Endothelial cell (in vitro differentiated cells): Measurements from ENCODE around the gene SNRPD2. TPM values are rescaled to one million over a fixed set of nuclear protein-coding genes. Genes with fewer than 3 reads are reported as not detected.

ENCODE experiments used
- DNase-seq: peaks from one replicate; pipeline ENCODE4 v3.0.0; 2021; ENCODE audit warnings: low spot score
- H3K27ac Mint-ChIP-seq: one replicate; pipeline ENCODE4 v1.8.0; 2021; ENCODE audit warnings: mixed read lengths, inconsistent platforms; ENCODE audit not compliant: unreplicated experiment
- H3K27me3 Mint-ChIP-seq: one replicate; pipeline ENCODE4 v1.8.0; 2021; ENCODE audit warnings: mild to moderate bottlenecking, moderate library complexity, mixed read lengths, inconsistent platforms; ENCODE audit not compliant: unreplicated experiment
- H3K36me3 Mint-ChIP-seq: one replicate; pipeline ENCODE4 v1.8.0; 2021; ENCODE audit warnings: mild to moderate bottlenecking, low read depth, mixed read lengths, inconsistent platforms; ENCODE audit not compliant: unreplicated experiment
- H3K4me1 Mint-ChIP-seq: one replicate; pipeline ENCODE4 v1.8.0; 2021; ENCODE audit warnings: mild to moderate bottlenecking, mixed read lengths, inconsistent platforms; ENCODE audit not compliant: unreplicated experiment
- H3K4me3 Mint-ChIP-seq: one replicate; pipeline ENCODE4 v1.8.0; 2021; ENCODE audit warnings: mild to moderate bottlenecking, mixed read lengths, inconsistent platforms; ENCODE audit not compliant: unreplicated experiment
- H3K9me3 Mint-ChIP-seq: one replicate; pipeline ENCODE4 v1.8.0; 2021; ENCODE audit warnings: mixed read lengths, inconsistent platforms; ENCODE audit not compliant: unreplicated experiment
- total RNA-seq: library from RNA; stranded (reverse); fragmentation: NEBNext Ultra II Directional; extraction: Animal tissue kit (Norgen Biotek cat#: 25700); gene quantifications from one replicate; pipeline ENCODE4 v1.2.1, GENCODE V29; 2021; ENCODE audit not compliant: unreplicated experiment
- TF ChIP-seq, protein P1 (sequence below): fragments of 200-600 bp; sonication (generic); IDR thresholded peaks from one replicate; pipeline ENCODE4 v1.5.0; 2021; ENCODE audit warnings: antibody characterized with exemption; ENCODE audit not compliant: unreplicated experiment

Gene SNRPD2
- total RNA-seq, 1 donor from 2014 or later: 479 TPM

DNA sequence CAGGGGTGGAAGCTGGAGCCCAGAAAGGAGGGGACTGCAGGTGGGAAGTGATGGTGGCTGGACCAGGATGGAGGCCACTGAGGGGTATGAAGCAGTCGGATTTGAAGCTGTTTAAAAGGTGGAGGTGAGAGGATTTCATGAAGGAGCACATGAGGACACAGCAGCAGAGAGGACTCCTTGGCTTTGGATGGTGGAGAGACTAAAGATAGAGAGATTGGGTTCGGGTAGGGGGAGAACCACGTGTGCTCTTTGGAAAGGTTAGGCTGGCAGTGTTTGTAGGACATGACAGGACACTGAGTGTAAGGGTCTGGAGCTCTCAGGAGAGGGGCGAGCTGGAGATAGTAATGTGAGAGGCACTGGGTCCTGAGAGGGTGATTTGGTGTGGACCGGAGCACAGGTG, 8.8 kb downstream of the SNRPD2 start:
- Mint-ChIP-seq H3K27ac (no peak overlapping the region), H3K4me3 (peak overlapping the region; percentile 57), H3K36me3 (peaks cover 20% of the 10 kb centered on the region), H3K4me1 (no peaks in the 10 kb centered on the region), H3K9me3 (no peaks in the 10 kb centered on the region), H3K27me3 (peaks cover 3% of the 10 kb centered on the region)
- TF ChIP-seq, protein P1, sequence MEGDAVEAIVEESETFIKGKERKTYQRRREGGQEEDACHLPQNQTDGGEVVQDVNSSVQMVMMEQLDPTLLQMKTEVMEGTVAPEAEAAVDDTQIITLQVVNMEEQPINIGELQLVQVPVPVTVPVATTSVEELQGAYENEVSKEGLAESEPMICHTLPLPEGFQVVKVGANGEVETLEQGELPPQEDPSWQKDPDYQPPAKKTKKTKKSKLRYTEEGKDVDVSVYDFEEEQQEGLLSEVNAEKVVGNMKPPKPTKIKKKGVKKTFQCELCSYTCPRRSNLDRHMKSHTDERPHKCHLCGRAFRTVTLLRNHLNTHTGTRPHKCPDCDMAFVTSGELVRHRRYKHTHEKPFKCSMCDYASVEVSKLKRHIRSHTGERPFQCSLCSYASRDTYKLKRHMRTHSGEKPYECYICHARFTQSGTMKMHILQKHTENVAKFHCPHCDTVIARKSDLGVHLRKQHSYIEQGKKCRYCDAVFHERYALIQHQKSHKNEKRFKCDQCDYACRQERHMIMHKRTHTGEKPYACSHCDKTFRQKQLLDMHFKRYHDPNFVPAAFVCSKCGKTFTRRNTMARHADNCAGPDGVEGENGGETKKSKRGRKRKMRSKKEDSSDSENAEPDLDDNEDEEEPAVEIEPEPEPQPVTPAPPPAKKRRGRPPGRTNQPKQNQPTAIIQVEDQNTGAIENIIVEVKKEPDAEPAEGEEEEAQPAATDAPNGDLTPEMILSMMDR: no peak
- no peak for DNase-seq

DNA sequence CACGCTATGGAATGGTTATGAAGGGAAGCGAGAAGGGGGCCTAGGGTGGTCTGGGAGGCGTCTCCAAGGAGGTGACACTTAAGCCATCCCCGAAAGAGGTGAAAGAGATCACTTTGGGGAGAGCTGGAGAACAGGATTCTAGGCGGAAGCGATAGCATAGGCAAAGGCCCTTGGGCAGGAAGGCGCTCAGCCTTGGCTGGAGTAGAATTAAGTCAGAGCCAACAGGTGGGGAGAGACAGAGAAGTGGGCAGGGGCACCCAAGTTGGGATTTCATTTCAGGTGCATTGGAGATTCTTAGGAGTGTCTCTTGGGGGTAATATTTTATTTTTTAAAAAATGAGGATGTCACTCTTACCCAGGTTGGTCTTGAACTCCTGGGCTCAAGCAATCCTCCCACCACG, 9.6 kb downstream of the SNRPD2 start:
- no peak overlapping the region for H3K4me3 Mint-ChIP-seq
- peaks cover 17% of the 10 kb centered on the region for H3K36me3 Mint-ChIP-seq
- H3K9me3 Mint-ChIP-seq: no peaks in the 10 kb centered on the region
- peaks cover 3% of the 10 kb centered on the region for H3K27me3 Mint-ChIP-seq
- TF ChIP-seq, protein P1: no peak
- no peak overlapping the region for H3K27ac Mint-ChIP-seq
- no peaks in the 10 kb centered on the region for H3K4me1 Mint-ChIP-seq
- no peak for DNase-seq

DNA sequence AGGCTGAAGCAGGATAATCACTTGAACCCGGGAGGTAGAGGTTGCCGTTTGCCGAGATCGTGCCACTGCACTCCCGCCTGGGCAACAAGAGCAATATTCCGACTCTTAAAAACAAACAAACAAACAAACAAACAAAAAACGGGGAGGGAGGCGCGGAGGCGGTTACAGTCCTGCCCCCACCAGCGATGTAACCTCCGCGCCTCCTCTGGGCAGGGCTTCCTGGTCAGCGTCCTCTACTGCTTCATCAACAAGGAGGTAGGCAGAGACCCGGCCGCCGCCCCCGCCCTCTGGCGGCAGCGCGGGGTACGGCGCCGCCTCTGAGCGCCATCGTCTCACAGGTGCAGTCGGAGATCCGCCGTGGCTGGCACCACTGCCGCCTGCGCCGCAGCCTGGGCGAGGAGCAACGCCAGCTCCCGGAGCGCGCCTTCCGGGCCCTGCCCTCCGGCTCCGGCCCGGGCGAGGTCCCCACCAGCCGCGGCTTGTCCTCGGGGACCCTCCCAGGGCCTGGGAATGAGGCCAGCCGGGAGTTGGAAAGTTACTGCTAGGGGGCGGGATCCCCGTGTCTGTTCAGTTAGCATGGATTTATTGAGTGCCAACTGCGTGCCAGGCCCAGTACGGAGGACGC, 10.2 kb downstream of the SNRPD2 start:
- Mint-ChIP-seq H3K4me1 (no peaks in the 10 kb centered on the region), H3K9me3 (no peaks in the 10 kb centered on the region), H3K27me3 (peaks cover 3% of the 10 kb centered on the region), H3K36me3 (peaks cover 14% of the 10 kb centered on the region), H3K27ac (no peak overlapping the region), H3K4me3 (no peak overlapping the region)
- DNase-seq: peak; percentile 88
- TF ChIP-seq, protein P1: peak; percentile 98

DNA sequence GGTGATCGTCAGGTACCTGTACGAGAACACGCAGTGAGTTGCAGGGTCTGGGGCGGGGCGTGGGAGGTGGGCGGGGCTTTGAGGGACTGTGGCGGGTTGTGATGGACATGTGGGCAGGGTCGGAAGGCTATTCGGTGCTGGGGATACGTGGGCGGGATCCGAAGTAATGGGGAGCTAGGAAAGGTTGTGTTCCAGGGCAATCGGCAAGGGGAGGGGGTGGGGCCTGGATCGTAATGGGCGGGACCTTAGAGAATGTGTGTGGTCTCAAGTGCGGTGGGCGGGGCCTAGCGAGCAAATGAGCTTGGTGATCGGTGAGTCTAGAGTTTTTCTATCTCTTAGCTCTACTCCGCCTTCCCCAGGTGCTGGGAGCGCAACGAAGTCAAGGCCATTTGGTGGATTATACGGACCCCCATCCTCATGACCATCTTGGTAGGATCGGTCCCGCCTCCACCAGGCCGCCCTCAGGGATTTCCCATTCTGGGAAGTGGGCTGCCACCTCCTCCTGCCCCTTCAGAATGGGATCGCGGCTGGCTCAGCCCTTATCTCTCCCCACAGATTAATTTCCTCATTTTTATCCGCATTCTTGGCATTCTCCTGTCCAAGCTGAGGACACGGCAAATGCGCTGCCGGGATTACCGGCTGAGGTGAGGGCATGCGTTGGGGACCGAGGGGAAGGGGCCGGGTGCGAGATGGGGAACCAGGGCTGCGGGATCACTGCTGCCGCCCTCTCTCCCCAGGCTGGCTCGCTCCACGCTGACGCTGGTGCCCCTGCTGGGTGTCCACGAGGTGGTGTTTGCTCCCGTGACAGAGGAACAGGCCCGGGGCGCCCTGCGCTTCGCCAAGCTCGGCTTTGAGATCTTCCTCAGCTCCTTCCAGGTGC, 14.2 kb downstream of the SNRPD2 start:
- Mint-ChIP-seq H3K36me3 (peaks cover 4% of the 10 kb centered on the region), H3K27ac (no peak overlapping the region), H3K4me3 (peak overlapping the region; percentile 82), H3K9me3 (no peaks in the 10 kb centered on the region), H3K27me3 (peaks cover 5% of the 10 kb centered on the region), H3K4me1 (no peaks in the 10 kb centered on the region)
- DNase-seq: peak; percentile 73
- TF ChIP-seq, protein P1: no peak

DNA sequence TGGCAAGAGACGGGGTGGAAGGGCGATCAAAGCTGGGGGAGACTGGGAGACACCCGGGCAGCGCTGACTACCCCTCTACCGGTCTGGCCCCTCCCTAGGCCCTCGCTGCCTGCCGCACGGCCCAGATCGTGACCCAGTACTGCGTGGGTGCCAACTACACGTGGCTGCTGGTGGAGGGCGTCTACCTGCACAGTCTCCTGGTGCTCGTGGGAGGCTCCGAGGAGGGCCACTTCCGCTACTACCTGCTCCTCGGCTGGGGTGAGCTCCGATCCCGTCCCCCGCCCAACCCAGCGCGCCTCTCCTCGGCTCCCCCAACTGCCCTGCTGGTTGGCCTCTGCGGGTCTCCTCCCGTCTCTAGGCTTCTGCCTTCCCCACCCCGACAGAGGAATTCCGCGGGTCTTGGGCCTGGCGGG, 14.9 kb downstream of the SNRPD2 start:
- H3K4me3 Mint-ChIP-seq: peak overlapping the region; percentile 82

More for the DNA sequence above, 14.9 kb downstream of the SNRPD2 start:
- H3K9me3 Mint-ChIP-seq: no peaks in the 10 kb centered on the region
- DNase-seq: no peak
- no peaks in the 10 kb centered on the region for H3K4me1 Mint-ChIP-seq
- peaks cover 4% of the 10 kb centered on the region for H3K36me3 Mint-ChIP-seq
- no peak overlapping the region for H3K27ac Mint-ChIP-seq
- TF ChIP-seq, protein P1: no peak
- peaks cover 5% of the 10 kb centered on the region for H3K27me3 Mint-ChIP-seq
